EH (cell line): ENCODE results near the gene PSMG3.

Experiments
- DNase-seq: peaks from one replicate; pipeline ENCODE4 v3.0.0-alpha.2; 2015; ENCODE audit warnings: low read depth

Gene PSMG3

GRCh38 chr7:1579481-1580421, 9.9 kb upstream of the PSMG3 start:
- peak; percentile 67 for DNase-seq

- no peak for DNase-seq
These were observed 8.7 kb upstream of the PSMG3 start for GRCh38 chr7:1578513-1578912.

GRCh38 chr7:1576521-1577253, 6.9 kb upstream of the PSMG3 start:
- DNase-seq, result no peak

- DNase-seq, result no peak
These were observed 6.0 kb upstream of the PSMG3 start for GRCh38 chr7:1575809-1576208.

GRCh38 chr7:1572111-1572822, 2.4 kb upstream of the PSMG3 start:
- DNase-seq, result no peak

- no peak for DNase-seq
These were observed 396 bp downstream of the PSMG3 start for GRCh38 chr7:1569440-1569832.

GRCh38 chr7:1569016-1569415, 816 bp downstream of the PSMG3 start:
- peak; percentile 20 for DNase-seq

- DNase-seq, result peak; percentile 73
These were observed 1.8 kb downstream of the PSMG3 start for GRCh38 chr7:1567896-1568510.

- DNase-seq, result peak; percentile 20
These were observed 2.6 kb downstream of the PSMG3 start for GRCh38 chr7:1567049-1567771.

GRCh38 chr7:1566687-1567048, 3.2 kb downstream of the PSMG3 start:
- DNase-seq, result no peak

GRCh38 chr7:1564603-1565022, 5.2 kb downstream of the PSMG3 start:
- peak; percentile 64 for DNase-seq

GRCh38 chr7:1563981-1564602, 5.7 kb downstream of the PSMG3 start:
- DNase-seq, result no peak

- no peak for DNase-seq
These were observed 7.2 kb downstream of the PSMG3 start for GRCh38 chr7:1562597-1563051.

GRCh38 chr7:1562116-1562515, 7.7 kb downstream of the PSMG3 start:
- no peak for DNase-seq

- no peak for DNase-seq
These were observed 8.5 kb downstream of the PSMG3 start for GRCh38 chr7:1561036-1561940.

- DNase-seq, result no peak
These were observed 9.2 kb downstream of the PSMG3 start for GRCh38 chr7:1560620-1561031.

- DNase-seq, result no peak
These were observed 9.9 kb downstream of the PSMG3 start for GRCh38 chr7:1559626-1560590.

- no peak for DNase-seq
These were observed 10.8 kb downstream of the PSMG3 start for GRCh38 chr7:1558841-1559625.
